B cell (primary cell): ENCODE measurements around the gene ABCA1. TPM values are rescaled to one million over a fixed set of nuclear protein-coding genes. Genes with fewer than 3 reads are reported as not detected.

Source experiments
- ATAC-seq: fragments of 200-7000 bp; cut with Tn5 transposase; one replicate; pipeline ENCODE4 v1.10.0; 2021; ENCODE audit warnings: low read depth, mild to moderate bottlenecking, moderate number of reproducible peaks, moderate library complexity
- CTCF ChIA-PET: fragments of 350-600 bp; sonication (Branson Sonifier 250); formaldehyde crosslinking; loops from one replicate; lab custom pipeline; 2021; ENCODE audit warnings: antibody characterized with exemption, inconsistent platforms; lab: Charles Lee
- POLR2A ChIA-PET: fragments of 350-600 bp; sonication (Branson Sonifier 250); formaldehyde crosslinking; loops from one replicate; lab custom pipeline; 2021; ENCODE audit warnings: antibody characterized with exemption; lab: Charles Lee
- DNase-seq: peaks from one replicate; pipeline ENCODE4 v3.0.0; 2013
- H2AFZ ChIP-seq: 2 replicates; pipeline ENCODE4 v1.6.1; 2012; ENCODE audit warnings: mild to moderate bottlenecking, low read depth, low read length; ENCODE audit not compliant: insufficient read depth, poor library complexity, severe bottlenecking
- H3K27ac ChIP-seq, 2 donors: 1 replicate in 1 of 2; 2 replicates in 1 of 2; pipeline ENCODE4 v1.5.1; 2012 to 2013; ENCODE audit warnings: low read length in 2 of 2, mild to moderate bottlenecking in 2 of 2, moderate library complexity in 1 of 2
- H3K27me3 ChIP-seq, 4 experiments: fragments of 200-600 bp in 1 of 4; sonication (generic) in 1 of 4; replicated peaks in 1 of 4; 1 replicate in 2 of 4; 2 replicates in 2 of 4; pipeline versions ENCODE4 v1.6.1 to v1.7.0; 2013 to 2016; ENCODE audit warnings: low read length in 3 of 4, mild to moderate bottlenecking in 2 of 4, mixed read lengths in 1 of 4, moderate library complexity in 1 of 4; ENCODE audit not compliant: insufficient read depth in 4 of 4, control insufficient read depth in 3 of 4; ENCODE audit errors: control extremely low read depth in 1 of 4
- H3K36me3 ChIP-seq, 2 experiments: replicated peaks in 1 of 2; 1 replicate in 1 of 2; 2 replicates in 1 of 2; pipeline versions ENCODE4 v1.6.1 to v1.7.1; 2013; ENCODE audit warnings: low read length in 1 of 2; ENCODE audit not compliant: insufficient read depth in 2 of 2, control insufficient read depth in 1 of 2; ENCODE audit errors: control extremely low read depth in 1 of 2, extremely low read depth in 1 of 2
- H3K4me1 ChIP-seq, 2 donors: fragments of 200-600 bp in 1 of 2; sonication (generic) in 1 of 2; 1 replicate in 1 of 2; 2 replicates in 1 of 2; pipeline versions ENCODE4 v1.5.1 to v1.6.1; 2013 to 2017; ENCODE audit warnings: low read length in 2 of 2; ENCODE audit not compliant: control insufficient read depth in 2 of 2, insufficient read depth in 2 of 2
- H3K4me2 ChIP-seq: replicated peaks from 2 replicates; pipeline ENCODE3; 2012; ENCODE audit warnings: mild to moderate bottlenecking, low read depth, low read length; ENCODE audit not compliant: poor library complexity, severe bottlenecking
- H3K4me3 ChIP-seq, 5 experiments: fragments of 200-600 bp in 1 of 5; sonication (generic) in 1 of 5; 1 replicate in 3 of 5; 2 replicates in 2 of 5; pipeline versions ENCODE4 v1.5.1 to v1.7.0; 2011 to 2016; ENCODE audit warnings: low read length in 4 of 5, mild to moderate bottlenecking in 4 of 5, low read depth in 2 of 5, control low read depth in 1 of 5, moderate library complexity in 1 of 5; ENCODE audit not compliant: insufficient read depth in 1 of 5; ENCODE audit errors: control extremely low read depth in 1 of 5, extremely low read depth in 1 of 5
- H3K79me2 ChIP-seq: fragments of 200-600 bp; sonication (generic); one replicate; pipeline ENCODE4 v1.6.0; 2016; ENCODE audit warnings: low read length; ENCODE audit not compliant: control insufficient read depth, insufficient read depth
- H3K9ac ChIP-seq: fragments of 200-600 bp; sonication (generic); 2 replicates; pipeline ENCODE4 v1.6.1; 2017; ENCODE audit warnings: mild to moderate bottlenecking, low read length, moderate library complexity
- H3K9me3 ChIP-seq, 3 donors: one replicate each; pipeline versions ENCODE4 v1.6.1 to v1.7.1; 2013; ENCODE audit warnings: low read length in 2 of 3; ENCODE audit not compliant: control insufficient read depth in 2 of 3, insufficient read depth in 1 of 3; ENCODE audit errors: control extremely low read depth in 1 of 3
- H4K20me1 ChIP-seq: 2 replicates; pipeline ENCODE4 v1.6.0; 2012; ENCODE audit warnings: mild to moderate bottlenecking, low read length; ENCODE audit not compliant: insufficient read depth, control insufficient read depth, poor library complexity, severe bottlenecking
- H3K27ac Mint-ChIP-seq: one replicate; pipeline ENCODE4 v1.8.0; 2021; ENCODE audit warnings: mixed read lengths
- H3K27me3 Mint-ChIP-seq: one replicate; pipeline ENCODE4 v1.8.0; 2021; ENCODE audit warnings: mixed read lengths
- H3K4me1 Mint-ChIP-seq: one replicate; pipeline ENCODE4 v1.8.0; 2021; ENCODE audit warnings: mixed read lengths
- H3K4me3 Mint-ChIP-seq: one replicate; pipeline ENCODE4 v1.8.0; 2021; ENCODE audit warnings: mixed read lengths
- H3K9me3 Mint-ChIP-seq: one replicate; pipeline ENCODE4 v1.8.0; 2022; ENCODE audit warnings: mixed read lengths; ENCODE audit not compliant: insufficient read depth
- CTCF ChIP-seq: fragments of 200-600 bp; IDR thresholded peaks from one replicate; pipeline ENCODE4 v1.8.0; 2022; ENCODE audit warnings: antibody characterized with exemption, mild to moderate bottlenecking
- EZH2 ChIP-seq: IDR thresholded peaks from 2 replicates; pipeline ENCODE4 v1.6.1; 2012; ENCODE audit warnings: borderline replicate concordance, low read depth, mild to moderate bottlenecking, moderate library complexity, low read length; ENCODE audit not compliant: insufficient read depth, poor library complexity, severe bottlenecking
- WGBS: methylation state at CpG from one replicate; pipeline ENCODE4 v1.1.5; 2013; ENCODE audit warnings: missing lambda C conversion rate; ENCODE audit not compliant: insufficient coverage; 5-methylcytosine and 5-hydroxymethylcytosine counted together
- intact Hi-C: fragments of 100-400 bp; cut with micrococcal nuclease; formaldehyde crosslinking; loops from one replicate; pipeline ENCODE4 v1.10.0; 2022
- polyA plus RNA-seq: library from polyadenylated mRNA; depleted of rRNA; stranded (reverse); fragments of >200 nt; gene quantifications from 2 replicates; pipeline ENCODE4 v1.2.3, GENCODE V29; 2012
- total RNA-seq, 2 donors: library from RNA; stranded (reverse); fragments of 120-200 nt in 1 of 2; gene quantifications; 1 replicate in 1 of 2; 2 replicates in 1 of 2; pipeline versions ENCODE4 v1.2.3 to v1.2.4, GENCODE V29; 2013 to 2022

The ABCA1 gene
- total and polyA plus RNA-seq, 2 donors (not counting 1 experiment from before 2014, with no cell fraction given), result 5.2 to 24.0 TPM

DNA sequence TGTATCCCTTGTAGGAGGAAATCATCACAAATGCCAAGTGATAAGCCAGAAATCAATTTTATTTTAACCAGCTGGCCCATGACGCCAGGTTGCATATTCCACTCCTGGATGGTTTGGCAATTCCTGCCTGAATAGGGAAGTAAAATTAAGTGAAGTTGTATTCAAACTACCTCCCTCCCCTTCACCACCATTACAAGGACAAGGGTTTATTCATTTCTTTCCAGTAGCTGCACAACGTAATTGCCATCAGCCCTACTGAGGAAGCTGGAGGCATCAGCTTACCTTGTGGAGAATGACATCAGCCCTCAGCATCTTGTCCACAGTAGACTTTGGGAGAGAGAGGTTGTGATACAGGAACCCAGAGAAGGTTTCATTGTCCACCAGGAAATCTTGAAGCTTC lies 66.6 kb downstream of the ABCA1 start:
- Histone ChIP-seq H3K36me3 (peaks cover 0 to 34% of the 10 kb centered on the region in 2 experiments), H3K27me3 (no peaks in the 10 kb centered on the region), H2AFZ (no peak overlapping the region), H3K4me1 (peaks cover 25 to 42% of the 10 kb centered on the region in 2 donors), H4K20me1 (peaks cover 9% of the 10 kb centered on the region), H3K27ac (no peak overlapping the region), H3K4me2 (no peak overlapping the region), H3K79me2 (peaks cover 10% of the 10 kb centered on the region), H3K4me3 (no peak overlapping the region), H3K9ac (no peak overlapping the region), H3K9me3 (no peaks in the 10 kb centered on the region)
- ATAC-seq, result no peak
- Mint-ChIP-seq H3K4me1 (peaks cover 37% of the 10 kb centered on the region), H3K9me3 (no peaks in the 10 kb centered on the region), H3K27ac (no peak overlapping the region), H3K4me3 (no peak overlapping the region), H3K27me3 (no peaks in the 10 kb centered on the region)
- TF ChIP-seq EZH2, result no peak
- TF ChIP-seq CTCF, result no peak
- 71% methylated on average over 1 of the region's 2 CpGs for WGBS
- ChIA-PET POLR2A (no interaction called here), CTCF (interaction anchor here (0.6 to 6.3 kb wide), 10 partner anchors 8 to 555 kb away, joined by 3 to 106 read pairs (median 8); partner anchors contain the start of gene ABCA1)
- intact Hi-C loops, result loop anchor here (5.0 kb wide), 2 partner anchors 79 to 381 kb away; partner anchors contain the start of gene SLC44A1
- DNase-seq, result no peak

DNA sequence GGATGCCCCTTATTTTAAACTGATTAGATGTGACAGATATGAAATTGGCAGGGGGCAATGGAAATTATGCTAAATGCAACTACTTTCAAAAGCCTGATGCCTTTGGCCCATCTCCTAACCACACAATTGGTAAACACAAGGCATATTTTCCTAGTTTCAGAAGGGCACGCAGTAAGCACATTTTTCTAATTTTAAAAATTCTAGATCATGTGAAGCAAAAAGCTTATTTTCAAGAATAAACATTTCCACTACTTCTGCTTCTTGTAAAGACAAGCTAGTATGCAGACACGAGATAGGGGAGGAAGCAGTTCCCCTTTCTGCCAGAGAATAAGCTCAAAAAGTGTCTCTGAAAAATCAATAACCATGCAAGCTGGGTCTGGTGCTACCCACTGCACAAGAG lies 67.7 kb downstream of the ABCA1 start:
- Histone ChIP-seq H3K9ac (peak overlapping the region; percentile 34), H3K4me3 (no peak overlapping the region), H4K20me1 (peaks cover 9% of the 10 kb centered on the region), H3K4me2 (peak overlapping the region; percentile 53), H3K4me1 (peaks cover 25 to 42% of the 10 kb centered on the region in 2 donors), H3K27me3 (no peaks in the 10 kb centered on the region), H3K79me2 (peaks cover 10% of the 10 kb centered on the region), H3K9me3 (no peaks in the 10 kb centered on the region), H2AFZ (no peak overlapping the region), H3K36me3 (peaks cover 0 to 42% of the 10 kb centered on the region in 2 experiments), H3K27ac (peak overlapping the region; percentile 19 to 55)
- POLR2A ChIA-PET, result interaction anchor here (0.6 kb wide), 1 partner anchor 59 kb away, joined by 3 read pairs; no protein-coding TSS in a partner anchor
- peaks cover 35% of the 10 kb centered on the region for H3K4me1 Mint-ChIP-seq
- no CpG with 5 or more reads among the region's 2 CpGs for WGBS
- DNase-seq (peak; percentile 61), ATAC-seq (peak; percentile 75)
- intact Hi-C loops, result loop anchor here (1.0 to 5.0 kb wide), 4 partner anchors 9 to 382 kb away; partner anchors contain the start of gene SLC44A1
- no peak for TF ChIP-seq CTCF
- TF ChIP-seq EZH2, result no peak
- peak overlapping the region; percentile 5 for H3K4me3 Mint-ChIP-seq
- H3K27ac Mint-ChIP-seq, result peak overlapping the region; percentile 80
- H3K9me3 Mint-ChIP-seq, result no peaks in the 10 kb centered on the region
- CTCF ChIA-PET, result interaction anchor here (0.6 to 6.3 kb wide), 14 partner anchors 9 to 556 kb away, joined by 3 to 106 read pairs (median 5); partner anchors contain the start of gene ABCA1
- no peaks in the 10 kb centered on the region for H3K27me3 Mint-ChIP-seq
